Measurements from ENCODE around the gene HTR5A. TPM values are rescaled to one million over a fixed set of nuclear protein-coding genes. Genes with fewer than 3 reads are reported as not detected.
A peak's percentile ranks its signal among the peaks of the same experiment; 100 is the strongest.

Gene HTR5A
- not detected in 2 replicates for total RNA-seq (2016; rRNA removed; fragmentation: Illumina TruSeq; extraction: Trizol)
- not detected in 2 replicates for total RNA-seq (2016; cell fraction: cytosol; rRNA removed; fragmentation: Illumina TruSeq; extraction: Trizol; ENCODE audit: low read depth)
- total RNA-seq (2016; cell fraction: insoluble cytoplasmic fraction; rRNA removed; fragmentation: Illumina TruSeq; extraction: Trizol) = not detected in 2 replicates
- not detected in 2 replicates for total RNA-seq (2016; cell fraction: membrane; rRNA removed; fragmentation: Illumina TruSeq; extraction: Trizol)
- total RNA-seq (2016; cell fraction: nucleus; rRNA removed; fragmentation: Illumina TruSeq; extraction: Trizol) = not detected in 2 replicates
- polyA plus RNA-seq (2011; rRNA removed) = not detected in 2 replicates
- not detected in 2 replicates for polyA plus RNA-seq (2011; cell fraction: cytosol; rRNA removed)
- not detected in 2 replicates for polyA plus RNA-seq (2011; cell fraction: nucleus; rRNA removed)
- polyA plus RNA-seq (2012) = not detected in 2 replicates
- polyA plus RNA-seq (2016; cell fraction: cytosol; fragmentation: Illumina TruSeq; extraction: Trizol; ENCODE audit: low read depth) = not detected in 2 replicates
- polyA plus RNA-seq (2016; cell fraction: insoluble cytoplasmic fraction; fragmentation: Illumina TruSeq; extraction: Trizol; ENCODE audit: low read depth) = not detected in 2 replicates
- not detected in 2 replicates for polyA plus RNA-seq (2016; cell fraction: membrane; fragmentation: Illumina TruSeq; extraction: Trizol; ENCODE audit: low read depth)
- not detected in 2 replicates for polyA plus RNA-seq (2016; cell fraction: nucleus; fragmentation: Illumina TruSeq; extraction: Trizol; ENCODE audit: insufficient read depth, low read depth)
- polyA minus RNA-seq (2011; rRNA and poly(A)+ RNA removed; ENCODE audit: low replicate concordance) = not detected in 2 replicates
- not detected in 2 replicates for polyA minus RNA-seq (2011; cell fraction: cytosol; rRNA and poly(A)+ RNA removed)
- not detected in 2 replicates for polyA minus RNA-seq (2011; cell fraction: nucleus; rRNA and poly(A)+ RNA removed)
- not detected for Bru-seq, nascent RNA
- not detected for BruChase-seq, experiment 1, labeled RNA remaining after a 6-hour chase
- BruChase-seq, experiment 2, labeled RNA remaining after a 2-hour chase = not detected
- long read RNA-seq, experiment 1 = 0 reads
- long read RNA-seq, experiment 2 = 0 reads

DNA sequence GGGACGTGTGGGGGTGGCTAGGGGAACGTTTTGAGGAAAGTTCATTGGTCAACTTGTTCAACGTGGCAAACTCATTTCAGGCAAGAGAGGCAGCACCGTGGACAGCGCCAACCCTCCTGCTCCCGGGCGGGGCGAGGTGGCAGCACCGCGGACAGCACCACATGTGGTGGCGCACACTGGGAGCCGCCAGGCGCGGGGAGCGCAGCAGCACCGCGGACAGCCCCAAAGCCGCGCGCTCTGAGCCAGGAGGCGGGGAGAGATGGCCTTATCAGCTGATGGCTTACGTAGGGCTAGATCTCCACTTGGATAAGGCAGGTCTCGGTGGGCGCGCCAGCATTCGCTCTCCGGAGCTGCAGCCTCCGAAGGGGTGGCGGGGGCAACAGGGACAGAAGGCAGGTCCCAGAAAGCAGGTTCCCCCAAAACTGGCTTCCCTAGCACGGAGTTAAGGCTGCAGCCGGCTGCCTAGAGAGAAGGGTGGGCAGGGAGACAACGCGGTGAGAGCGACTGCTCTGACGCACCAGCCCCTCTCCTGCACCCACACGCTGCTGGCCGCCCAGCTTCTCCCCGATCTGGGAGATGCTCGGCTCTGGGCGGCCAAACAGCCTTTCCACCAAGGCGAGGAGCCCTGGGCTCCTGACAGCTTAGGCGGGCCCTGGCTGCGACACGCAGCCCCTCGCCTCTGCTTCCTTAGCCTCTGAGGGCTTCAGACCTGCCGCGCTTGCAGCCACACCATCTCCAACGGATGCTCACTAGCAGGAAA, at the start of gene HTR5A:
Gene HTR5A, plus strand, starts transcription at position 333 of the 760 bp plus-strand sequence. CDS start 576 bp downstream, outside the sequence.
- H3K27me3 ChIP-seq (ENCODE audit: control insufficient read depth in 1 of 2, insufficient read depth in 2 of 2, low read length in 2 of 2) = no peaks in the 10 kb centered on the region; a peak in 1 of 5 replicates
- FAIRE-seq (no peak), DNase-seq (ENCODE audit: low spot score) (peak; percentile 48), ATAC-seq (peak; percentile 100)
- no peak within 1 kb of the TSS for H2AFZ ChIP-seq (ENCODE audit: low read length)
- intact Hi-C loops (cut with micrococcal nuclease; ENCODE audit: unreplicated experiment) (no loop called here), in situ Hi-C loops (cut with HindIII; ENCODE audit: extremely low pct_ligation_motif_present, low pct_unique_long_range_greater_than_20kb) (no loop called here)
- no peaks in the 10 kb centered on the region for H3K9me3 ChIP-seq (ENCODE audit: low read length)
- no peak within 1 kb of the TSS for H3K27ac ChIP-seq (ENCODE audit: extremely low read length, insufficient read depth, low read length)
- H3K9ac ChIP-seq (ENCODE audit: insufficient read depth, low read depth, low read length) = no peak within 1 kb of the TSS
- no peak within 1 kb of the TSS for H3K4me3 ChIP-seq (replicated peaks in 1 of 3; ENCODE audit: insufficient read depth in 1 of 3, low read depth in 2 of 3, low read length in 3 of 3)
- H3K4me2 ChIP-seq (ENCODE audit: low read depth, low read length) = no peak within 1 kb of the TSS
- BruUV-seq (replicated peaks) = no TSS peak
- H3K36me3 ChIP-seq (replicated peaks in 1 of 2; ENCODE audit: control insufficient read depth in 1 of 2, insufficient read depth in 2 of 2, low read length in 2 of 2) = no peaks in the 10 kb centered on the region
- H3K79me2 ChIP-seq (ENCODE audit: insufficient read depth, low read length) = no peaks in the 10 kb centered on the region
- ChIA-PET POLR2A (no interaction called here), CTCF (ENCODE audit: low intra/inter-chr PET ratio, low total read pairs) (no interaction called here)
- 32% methylated on average over 5 of the region's 48 CpGs for WGBS (ENCODE audit: low lambda C conversion rate)
- H3K4me1 ChIP-seq (ENCODE audit: insufficient read depth, low read length) = no peaks in the 10 kb centered on the region
- no peaks in the 10 kb centered on the region; the same call in 1 of the 2 replicates for H4K20me1 ChIP-seq (ENCODE audit: insufficient read depth, low read length)
- TF ChIP-seq FOXK2 (IDR thresholded peaks at IDR 0.05) = no peak
- peak; percentile 96 for TF ChIP-seq ELF4 (CRISPR knock-in tag; IDR thresholded peaks at IDR 0.05; ENCODE audit: borderline replicate concordance)
- TF ChIP-seq CREM (IDR thresholded peaks at IDR 0.05) = no peak
- peak; percentile 82 for TF ChIP-seq CREM (CRISPR knock-in tag; IDR thresholded peaks at IDR 0.05)
- peak; percentile 100 for TF ChIP-seq AHR (CRISPR knock-in tag; IDR thresholded peaks at IDR 0.05)
- TF ChIP-seq SP1 (IDR thresholded peaks at IDR 0.05) = no peak
- TF ChIP-seq SP1 (CRISPR knock-in tag; IDR thresholded peaks at IDR 0.05) = peak; percentile 96
- TF ChIP-seq, protein P1, sequence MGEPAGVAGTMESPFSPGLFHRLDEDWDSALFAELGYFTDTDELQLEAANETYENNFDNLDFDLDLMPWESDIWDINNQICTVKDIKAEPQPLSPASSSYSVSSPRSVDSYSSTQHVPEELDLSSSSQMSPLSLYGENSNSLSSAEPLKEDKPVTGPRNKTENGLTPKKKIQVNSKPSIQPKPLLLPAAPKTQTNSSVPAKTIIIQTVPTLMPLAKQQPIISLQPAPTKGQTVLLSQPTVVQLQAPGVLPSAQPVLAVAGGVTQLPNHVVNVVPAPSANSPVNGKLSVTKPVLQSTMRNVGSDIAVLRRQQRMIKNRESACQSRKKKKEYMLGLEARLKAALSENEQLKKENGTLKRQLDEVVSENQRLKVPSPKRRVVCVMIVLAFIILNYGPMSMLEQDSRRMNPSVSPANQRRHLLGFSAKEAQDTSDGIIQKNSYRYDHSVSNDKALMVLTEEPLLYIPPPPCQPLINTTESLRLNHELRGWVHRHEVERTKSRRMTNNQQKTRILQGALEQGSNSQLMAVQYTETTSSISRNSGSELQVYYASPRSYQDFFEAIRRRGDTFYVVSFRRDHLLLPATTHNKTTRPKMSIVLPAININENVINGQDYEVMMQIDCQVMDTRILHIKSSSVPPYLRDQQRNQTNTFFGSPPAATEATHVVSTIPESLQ (CRISPR knock-in tag; conservative IDR thresholded peaks at IDR 0.05) = peak; percentile 100
- peak; percentile 100 for TF ChIP-seq ARID2 (CRISPR knock-in tag; IDR thresholded peaks at IDR 0.05; ENCODE audit: borderline replicate concordance)
- peak; percentile 88 for TF ChIP-seq ZMYM3 (CRISPR knock-in tag; IDR thresholded peaks at IDR 0.05)
- TF ChIP-seq, protein P2, sequence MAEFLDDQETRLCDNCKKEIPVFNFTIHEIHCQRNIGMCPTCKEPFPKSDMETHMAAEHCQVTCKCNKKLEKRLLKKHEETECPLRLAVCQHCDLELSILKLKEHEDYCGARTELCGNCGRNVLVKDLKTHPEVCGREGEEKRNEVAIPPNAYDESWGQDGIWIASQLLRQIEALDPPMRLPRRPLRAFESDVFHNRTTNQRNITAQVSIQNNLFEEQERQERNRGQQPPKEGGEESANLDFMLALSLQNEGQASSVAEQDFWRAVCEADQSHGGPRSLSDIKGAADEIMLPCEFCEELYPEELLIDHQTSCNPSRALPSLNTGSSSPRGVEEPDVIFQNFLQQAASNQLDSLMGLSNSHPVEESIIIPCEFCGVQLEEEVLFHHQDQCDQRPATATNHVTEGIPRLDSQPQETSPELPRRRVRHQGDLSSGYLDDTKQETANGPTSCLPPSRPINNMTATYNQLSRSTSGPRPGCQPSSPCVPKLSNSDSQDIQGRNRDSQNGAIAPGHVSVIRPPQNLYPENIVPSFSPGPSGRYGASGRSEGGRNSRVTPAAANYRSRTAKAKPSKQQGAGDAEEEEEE (CRISPR knock-in tag; IDR thresholded peaks at IDR 0.05; ENCODE audit: borderline replicate concordance) = peak; percentile 100
- TF ChIP-seq DPF2 (CRISPR knock-in tag; IDR thresholded peaks at IDR 0.05; ENCODE audit: borderline replicate concordance, low read depth) = peak; percentile 77; the same call in 1 of the 2 replicates
- peak; percentile 100 for TF ChIP-seq ZNF605 (CRISPR knock-in tag; IDR thresholded peaks at IDR 0.05)
- TF ChIP-seq CCDC6 (CRISPR knock-in tag; IDR thresholded peaks at IDR 0.05) = peak; percentile 100
- TF ChIP-seq, protein P3, sequence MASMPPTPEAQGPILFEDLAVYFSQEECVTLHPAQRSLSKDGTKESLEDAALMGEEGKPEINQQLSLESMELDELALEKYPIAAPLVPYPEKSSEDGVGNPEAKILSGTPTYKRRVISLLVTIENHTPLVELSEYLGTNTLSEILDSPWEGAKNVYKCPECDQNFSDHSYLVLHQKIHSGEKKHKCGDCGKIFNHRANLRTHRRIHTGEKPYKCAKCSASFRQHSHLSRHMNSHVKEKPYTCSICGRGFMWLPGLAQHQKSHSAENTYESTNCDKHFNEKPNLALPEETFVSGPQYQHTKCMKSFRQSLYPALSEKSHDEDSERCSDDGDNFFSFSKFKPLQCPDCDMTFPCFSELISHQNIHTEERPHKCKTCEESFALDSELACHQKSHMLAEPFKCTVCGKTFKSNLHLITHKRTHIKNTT (CRISPR knock-in tag; IDR thresholded peaks at IDR 0.05) = no peak
- TF ChIP-seq SNAPC5 (CRISPR knock-in tag; IDR thresholded peaks at IDR 0.05; ENCODE audit: borderline replicate concordance) = peak; percentile 99
